SU-DHL-6 (cell line): ENCODE results near the gene ZMYM5.
"Not testable (repeated sequence)": the region's sequence is repeated elsewhere in the genome, so short reads cannot be mapped to it uniquely, and the experiment has no call there.

Experiments
- H2AFZ ChIP-seq: fragments of 200-600 bp; sonication (generic); 2 replicates; pipeline ENCODE4 v1.6.1; 2014; ENCODE audit warnings: low read depth, mild to moderate bottlenecking, moderate library complexity, mixed read lengths, antibody characterized with exemption, low read length; ENCODE audit not compliant: severe bottlenecking
- H3F3A ChIP-seq: fragments of 200-600 bp; shearing (Covaris generic); 2 replicates; pipeline ENCODE4 v1.6.0; 2016; ENCODE audit warnings: antibody characterized with exemption, mild to moderate bottlenecking; ENCODE audit not compliant: insufficient read depth
- H3K27ac ChIP-seq: fragments of 200-600 bp; sonication (generic); 2 replicates; pipeline ENCODE4 v1.5.1; 2016; ENCODE audit warnings: low read depth, mild to moderate bottlenecking, low read length, moderate library complexity, mixed read lengths
- H3K27me3 ChIP-seq: fragments of 200-600 bp; sonication (generic), shearing (Covaris generic); 2 replicates; pipeline ENCODE4 v1.6.0; 2014; ENCODE audit warnings: mild to moderate bottlenecking, low read length
- H3K36me3 ChIP-seq: fragments of 200-600 bp; sonication (generic); 2 replicates; pipeline ENCODE4 v1.6.1; 2014; ENCODE audit warnings: mild to moderate bottlenecking, low read length, mixed read lengths
- H3K4me2 ChIP-seq: fragments of 300-600, 200-600 bp; shearing (Covaris generic), sonication (generic); 2 replicates; pipeline ENCODE4 v1.6.0; 2014; ENCODE audit warnings: low read length, low read depth, mild to moderate bottlenecking; ENCODE audit not compliant: poor library complexity, severe bottlenecking
- H3K4me3 ChIP-seq: fragments of 200-600 bp; sonication (generic); 2 replicates; pipeline ENCODE4 v1.5.1; 2014; ENCODE audit warnings: antibody characterized with exemption, low read length, mild to moderate bottlenecking, mixed read lengths; ENCODE audit not compliant: insufficient read depth, poor library complexity, severe bottlenecking
- H3K79me2 ChIP-seq: fragments of 200-600 bp; sonication (generic); 2 replicates; pipeline ENCODE4 v1.6.1; 2014; ENCODE audit warnings: mild to moderate bottlenecking, low read length, moderate library complexity; ENCODE audit not compliant: insufficient read depth
- H3K9ac ChIP-seq: fragments of 200-600 bp; sonication (generic); 2 replicates; pipeline ENCODE4 v1.7.0; 2014; ENCODE audit warnings: mild to moderate bottlenecking, low read length
- H3K9me2 ChIP-seq: fragments of 200-600 bp; sonication (generic); replicated peaks from 2 replicates; pipeline ENCODE4 v1.6.1; 2014; ENCODE audit warnings: low read length; ENCODE audit not compliant: insufficient read depth
- H3K9me3 ChIP-seq: fragments of 200-600 bp; sonication (generic); 2 replicates; pipeline ENCODE4 v1.6.1; 2014; ENCODE audit warnings: low read length, mixed read lengths; ENCODE audit not compliant: insufficient read depth
- H4K20me1 ChIP-seq: fragments of 200-600 bp; sonication (generic); 2 replicates; pipeline ENCODE4 v1.6.1; 2014; ENCODE audit warnings: low read depth, mild to moderate bottlenecking, antibody characterized with exemption, low read length, moderate library complexity, mixed read lengths
- EZH2phosphoT487 ChIP-seq: fragments of 200-600 bp; sonication (generic), shearing (Covaris generic); conservative IDR thresholded peaks from 2 replicates; pipeline ENCODE4 v1.6.1; 2018; ENCODE audit warnings: mild to moderate bottlenecking, antibody characterized with exemption, low read length, moderate library complexity, mixed read lengths
- TF ChIP-seq, protein P1 (sequence below): fragments of 200-600 bp; sonication (generic); IDR thresholded peaks from one replicate; pipeline ENCODE4 v1.5.1; 2017; ENCODE audit warnings: antibody characterized with exemption, mild to moderate bottlenecking, low read length, moderate library complexity; ENCODE audit not compliant: insufficient read depth, poor library complexity, severe bottlenecking

The ZMYM5 gene

DNA sequence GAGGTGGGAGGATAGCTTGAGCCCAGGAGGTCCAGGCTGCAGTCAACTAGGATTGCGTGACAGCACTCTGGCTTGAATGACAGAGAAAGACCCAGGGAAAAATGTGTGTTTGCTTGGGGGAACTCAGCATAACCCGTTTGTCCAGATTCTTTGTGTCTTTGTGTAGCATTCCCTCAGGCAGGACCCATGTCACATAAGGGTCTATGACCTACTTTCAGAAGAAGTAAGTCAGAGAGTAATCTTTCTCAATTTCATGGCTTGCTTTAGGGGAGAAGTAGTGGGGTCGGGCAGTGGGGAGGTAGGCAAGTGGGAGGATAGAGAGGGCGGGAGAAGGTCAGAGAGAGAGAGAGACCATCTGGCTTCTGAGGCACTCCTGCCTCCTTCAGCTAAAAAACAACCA is 68.8 kb downstream of the ZMYM5 start:
- Histone ChIP-seq H3K79me2 (no peaks in the 10 kb centered on the region), H3K4me2 (no peak overlapping the region), H3K9me3 (no peaks in the 10 kb centered on the region), H3K36me3 (no peaks in the 10 kb centered on the region), H3F3A (no peaks in the 10 kb centered on the region), H2AFZ (no peak overlapping the region), H4K20me1 (no peaks in the 10 kb centered on the region), H3K9me2 (no peaks in the 10 kb centered on the region), H3K4me3 (no peak overlapping the region), H3K9ac (no peak overlapping the region), H3K27me3 (no peaks in the 10 kb centered on the region), H3K27ac (no peak overlapping the region)
- TF ChIP-seq EZH2phosphoT487: no peak
- TF ChIP-seq, protein P1, sequence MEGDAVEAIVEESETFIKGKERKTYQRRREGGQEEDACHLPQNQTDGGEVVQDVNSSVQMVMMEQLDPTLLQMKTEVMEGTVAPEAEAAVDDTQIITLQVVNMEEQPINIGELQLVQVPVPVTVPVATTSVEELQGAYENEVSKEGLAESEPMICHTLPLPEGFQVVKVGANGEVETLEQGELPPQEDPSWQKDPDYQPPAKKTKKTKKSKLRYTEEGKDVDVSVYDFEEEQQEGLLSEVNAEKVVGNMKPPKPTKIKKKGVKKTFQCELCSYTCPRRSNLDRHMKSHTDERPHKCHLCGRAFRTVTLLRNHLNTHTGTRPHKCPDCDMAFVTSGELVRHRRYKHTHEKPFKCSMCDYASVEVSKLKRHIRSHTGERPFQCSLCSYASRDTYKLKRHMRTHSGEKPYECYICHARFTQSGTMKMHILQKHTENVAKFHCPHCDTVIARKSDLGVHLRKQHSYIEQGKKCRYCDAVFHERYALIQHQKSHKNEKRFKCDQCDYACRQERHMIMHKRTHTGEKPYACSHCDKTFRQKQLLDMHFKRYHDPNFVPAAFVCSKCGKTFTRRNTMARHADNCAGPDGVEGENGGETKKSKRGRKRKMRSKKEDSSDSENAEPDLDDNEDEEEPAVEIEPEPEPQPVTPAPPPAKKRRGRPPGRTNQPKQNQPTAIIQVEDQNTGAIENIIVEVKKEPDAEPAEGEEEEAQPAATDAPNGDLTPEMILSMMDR: no peak

DNA sequence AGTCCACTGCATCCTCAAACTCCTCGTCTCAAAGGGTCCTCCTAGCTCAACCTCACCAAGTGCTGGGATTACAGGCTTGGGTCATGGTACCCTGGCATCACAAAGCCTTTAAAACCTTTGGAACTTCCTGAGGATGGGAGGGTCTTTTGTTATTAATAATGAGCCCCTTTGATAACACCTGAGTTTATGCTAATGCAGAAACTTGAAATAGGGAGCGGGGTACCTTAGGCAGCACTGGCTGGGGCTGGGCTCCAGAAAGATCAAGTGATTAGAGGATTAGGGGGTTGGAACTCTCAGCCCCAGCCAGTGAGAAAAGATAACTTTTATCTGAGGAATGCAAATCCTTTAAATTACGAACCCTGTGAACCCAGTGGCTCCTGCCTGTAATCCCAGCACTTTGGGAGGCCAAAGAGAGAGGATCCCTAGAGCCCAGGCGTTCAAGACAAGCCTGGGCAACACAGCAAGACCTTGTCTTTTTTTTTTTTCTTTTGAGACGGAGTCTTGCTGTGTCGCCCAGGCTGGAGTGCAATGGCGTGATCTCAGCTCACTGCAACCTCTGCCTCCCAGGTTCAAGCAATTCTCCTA is 71.4 kb downstream of the ZMYM5 start:
- TF ChIP-seq, protein P1: no peak
- no peak for TF ChIP-seq EZH2phosphoT487
- no peaks in the 10 kb centered on the region for H3K9me2 ChIP-seq

DNA sequence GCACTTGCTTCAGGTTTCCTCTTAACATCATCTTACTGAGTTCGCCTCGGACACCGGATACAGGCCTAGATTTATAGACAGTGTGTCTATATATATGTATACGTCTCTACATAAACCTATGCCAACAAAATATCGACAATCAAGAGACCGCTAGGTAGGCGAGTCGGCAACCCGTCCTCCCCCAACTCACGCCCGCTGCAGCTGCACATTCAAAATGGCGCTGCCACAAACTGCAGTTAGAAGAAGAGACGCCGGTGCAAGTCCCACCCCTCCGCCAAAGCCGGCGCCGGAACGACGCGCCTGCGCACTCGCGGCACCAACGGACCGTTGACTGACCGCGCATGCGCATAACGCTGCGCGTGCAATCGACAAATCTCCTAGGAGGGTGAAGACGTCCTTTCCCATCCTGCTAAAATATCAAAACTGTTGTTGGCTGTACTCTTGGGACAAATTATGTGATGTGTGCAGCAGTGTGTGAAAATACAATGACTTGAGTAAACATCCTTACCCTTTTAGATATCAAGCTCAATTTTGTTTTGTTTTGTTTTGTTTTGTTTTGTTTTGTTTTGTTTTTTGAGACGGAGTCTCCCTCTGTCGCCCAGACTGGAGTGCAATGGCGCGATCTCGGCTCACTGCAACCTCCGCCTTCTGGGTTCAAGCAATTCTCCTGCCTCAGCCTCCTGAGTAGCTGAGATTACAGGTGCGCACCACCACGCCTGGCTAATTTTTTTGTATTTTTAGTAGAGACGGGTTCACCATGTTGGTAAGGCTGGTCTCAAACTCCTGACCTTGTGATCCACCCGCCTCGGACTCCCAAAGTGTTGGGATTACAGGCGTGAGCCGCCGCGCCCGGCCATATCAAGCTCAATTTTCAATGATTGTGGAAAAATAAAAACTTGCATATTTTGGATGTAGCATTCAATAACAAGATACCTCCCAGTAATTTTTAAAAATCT is 80.4 kb downstream of the ZMYM5 start, which contains the start of gene PSPC1:
TSS of gene PSPC1 (minus strand) at position 219 of the 956 bp plus-strand sequence. CDS start at position 31, 188 bp downstream.
- H3K9me3 ChIP-seq, H3K36me3 ChIP-seq, H4K20me1 ChIP-seq, H3F3A ChIP-seq, H3K9me2 ChIP-seq, H3K27me3 ChIP-seq: not testable (repeated sequence)
- Histone ChIP-seq H3K79me2 (peaks cover 23% of the 10 kb centered on the region), H3K27ac (peak within 1 kb of the TSS; percentile 82), H2AFZ (peak within 1 kb of the TSS; percentile 42), H3K4me2 (peak within 1 kb of the TSS; percentile 99), H3K4me3 (peak within 1 kb of the TSS; percentile 87), H3K9ac (peak within 1 kb of the TSS; percentile 95)

More for the DNA sequence above, 71.4 kb downstream of the ZMYM5 start:
- no peaks in the 10 kb centered on the region for H3K36me3 ChIP-seq
- no peaks in the 10 kb centered on the region for H3K9me3 ChIP-seq
- no peak overlapping the region for H3K4me3 ChIP-seq
- no peak overlapping the region for H2AFZ ChIP-seq
- no peaks in the 10 kb centered on the region for H4K20me1 ChIP-seq
- no peaks in the 10 kb centered on the region for H3K79me2 ChIP-seq
- no peak overlapping the region for H3K27ac ChIP-seq
- H3K9ac ChIP-seq: no peak overlapping the region
- no peaks in the 10 kb centered on the region for H3K27me3 ChIP-seq
- H3K4me2 ChIP-seq: no peak overlapping the region
- H3F3A ChIP-seq: no peaks in the 10 kb centered on the region
